GM18520 (cell line): ENCODE measurements around the gene NETO1.

Source experiments
- ATAC-seq: cut with Tn5 transposase; IDR thresholded peaks from one replicate; pipeline ENCODE4 v1.9.1; 2021; ENCODE audit not compliant: unreplicated experiment

Gene NETO1

DNA sequence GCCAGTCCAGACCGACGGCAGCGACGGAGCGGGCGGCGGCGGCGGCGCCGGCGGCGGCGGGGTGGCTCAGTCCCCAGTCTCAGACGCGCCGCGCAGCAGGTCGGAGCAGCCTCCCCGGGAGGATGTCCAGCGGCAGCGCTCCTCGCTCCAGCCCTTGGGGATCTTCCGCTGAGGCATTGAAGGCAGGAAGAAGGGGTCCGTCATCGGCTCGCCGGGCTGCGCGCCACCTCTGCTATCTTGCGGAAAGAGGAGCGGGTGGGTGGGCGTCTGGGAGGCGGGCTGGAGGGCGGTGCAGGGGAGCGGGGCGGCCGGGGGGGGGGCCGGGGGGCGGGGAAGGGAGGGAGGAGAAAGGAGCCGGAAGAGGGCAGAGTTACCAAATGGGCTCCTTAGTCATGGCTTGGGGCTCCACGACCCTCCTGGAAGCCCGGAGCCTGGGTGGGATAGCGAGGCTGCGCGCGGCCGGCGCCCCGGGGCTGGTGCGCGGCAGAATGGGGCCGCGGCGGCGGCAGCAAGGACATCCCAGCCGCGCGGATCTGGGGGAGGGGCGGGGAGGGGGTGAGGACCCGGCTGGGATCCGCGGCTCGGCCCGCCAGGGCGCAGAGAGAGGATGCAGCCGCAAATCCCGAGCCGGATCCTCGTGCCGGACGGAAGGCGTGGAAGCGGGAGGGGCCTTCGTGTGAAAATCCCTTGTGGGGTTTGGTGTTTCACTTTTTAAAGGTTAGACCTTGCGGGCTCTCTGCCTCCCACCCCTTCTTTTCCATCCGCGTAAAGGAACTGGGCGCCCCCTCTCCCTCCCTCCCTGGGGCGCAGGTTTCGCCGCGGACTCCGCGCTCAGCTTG, at the start of gene NETO1:
Gene NETO1 (minus strand): TSS at position 242 of the 839 bp plus-strand sequence. CDS start 696 bp downstream, outside the sequence.
- ATAC-seq: no peak

- no peak for ATAC-seq
Observed at GRCh38 chr18:72910045-72910444, 42.3 kb upstream of the NETO1 start.

GRCh38 chr18:72908181-72908580, 40.4 kb upstream of the NETO1 start:
- ATAC-seq: no peak

GRCh38 chr18:72903033-72903432, 35.2 kb upstream of the NETO1 start:
- no peak for ATAC-seq

DNA sequence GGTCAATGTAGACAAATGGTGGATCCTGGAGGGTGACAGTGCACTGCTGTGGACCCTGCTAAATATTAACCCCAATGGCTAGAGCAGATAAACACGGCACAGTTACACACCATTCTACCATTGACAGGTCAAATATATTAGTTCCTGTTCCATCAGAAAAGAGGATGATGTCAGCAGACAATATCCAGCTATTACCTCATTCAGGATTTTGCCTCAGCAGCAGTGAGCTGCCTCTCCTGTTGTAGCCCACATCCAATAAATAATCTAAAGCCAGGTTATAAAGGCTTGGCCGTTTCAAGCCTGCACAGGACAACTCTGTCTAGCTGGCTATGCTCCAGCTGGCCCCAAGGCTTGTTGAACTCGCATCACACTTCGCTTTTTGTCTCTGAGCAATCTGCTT, 31.6 kb upstream of the NETO1 start:
- no peak for ATAC-seq

DNA sequence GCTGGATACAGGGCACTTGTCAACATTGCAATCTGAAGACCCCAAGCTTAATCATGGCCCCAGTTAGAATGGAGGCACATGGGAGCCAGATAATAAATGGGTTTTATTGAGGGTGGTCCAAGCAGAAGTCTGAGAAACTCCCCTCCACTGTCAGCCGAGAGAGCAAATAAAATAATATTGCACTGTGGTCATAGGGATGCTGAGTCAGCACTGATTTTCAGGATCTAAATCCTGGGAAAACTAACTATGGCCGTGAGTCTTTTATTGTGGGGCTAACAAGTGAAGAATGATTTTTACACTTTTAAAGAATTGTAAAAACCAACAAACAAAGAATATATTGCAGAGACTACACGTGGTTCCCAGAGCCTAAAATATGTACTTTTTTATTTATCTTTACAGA, 31.1 kb upstream of the NETO1 start:
- ATAC-seq: no peak

GRCh38 chr18:72895548-72895947, 27.8 kb upstream of the NETO1 start:
- ATAC-seq: no peak

DNA sequence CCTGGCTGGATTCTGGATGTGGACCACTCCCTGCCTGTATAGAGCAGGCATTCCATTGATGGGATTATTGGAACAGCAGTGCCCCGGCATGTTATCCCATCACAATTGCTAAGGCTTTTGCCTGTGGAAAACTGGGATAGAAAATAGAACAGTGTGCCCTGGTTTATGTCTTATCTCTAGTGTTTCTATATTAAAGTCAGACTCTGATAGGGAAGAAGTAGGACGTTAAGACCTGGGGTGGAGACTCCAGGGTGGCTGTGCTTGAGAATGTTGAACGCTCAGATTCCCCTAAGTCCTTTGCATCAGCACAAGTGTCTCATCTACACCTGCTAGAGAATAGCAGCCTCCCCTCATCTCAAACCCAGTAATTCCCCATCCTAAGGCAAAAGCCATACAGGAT, 10.8 kb upstream of the NETO1 start:
- no peak for ATAC-seq

DNA sequence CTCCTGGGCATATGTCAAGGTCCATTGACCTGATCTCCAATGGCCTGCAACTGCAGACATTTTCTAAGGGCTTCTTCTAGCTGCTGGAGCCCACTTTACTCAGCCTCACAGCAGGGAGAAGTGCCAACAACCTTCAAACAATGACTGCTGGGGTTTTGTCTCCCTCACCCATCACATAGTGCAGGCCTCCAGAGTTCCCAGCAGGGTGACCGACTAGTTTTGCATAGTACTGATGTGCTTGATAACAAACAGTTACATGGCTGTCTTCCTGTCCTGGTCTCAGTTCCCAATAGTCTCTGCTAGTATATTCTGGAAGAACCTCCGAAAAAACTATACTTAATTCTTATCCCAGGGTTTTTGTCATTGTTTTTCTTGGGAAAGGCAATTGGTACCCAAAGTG, 10.4 kb upstream of the NETO1 start:
- no peak for ATAC-seq

GRCh38 chr18:72871091-72871490, 3.3 kb upstream of the NETO1 start:
- ATAC-seq: no peak

DNA sequence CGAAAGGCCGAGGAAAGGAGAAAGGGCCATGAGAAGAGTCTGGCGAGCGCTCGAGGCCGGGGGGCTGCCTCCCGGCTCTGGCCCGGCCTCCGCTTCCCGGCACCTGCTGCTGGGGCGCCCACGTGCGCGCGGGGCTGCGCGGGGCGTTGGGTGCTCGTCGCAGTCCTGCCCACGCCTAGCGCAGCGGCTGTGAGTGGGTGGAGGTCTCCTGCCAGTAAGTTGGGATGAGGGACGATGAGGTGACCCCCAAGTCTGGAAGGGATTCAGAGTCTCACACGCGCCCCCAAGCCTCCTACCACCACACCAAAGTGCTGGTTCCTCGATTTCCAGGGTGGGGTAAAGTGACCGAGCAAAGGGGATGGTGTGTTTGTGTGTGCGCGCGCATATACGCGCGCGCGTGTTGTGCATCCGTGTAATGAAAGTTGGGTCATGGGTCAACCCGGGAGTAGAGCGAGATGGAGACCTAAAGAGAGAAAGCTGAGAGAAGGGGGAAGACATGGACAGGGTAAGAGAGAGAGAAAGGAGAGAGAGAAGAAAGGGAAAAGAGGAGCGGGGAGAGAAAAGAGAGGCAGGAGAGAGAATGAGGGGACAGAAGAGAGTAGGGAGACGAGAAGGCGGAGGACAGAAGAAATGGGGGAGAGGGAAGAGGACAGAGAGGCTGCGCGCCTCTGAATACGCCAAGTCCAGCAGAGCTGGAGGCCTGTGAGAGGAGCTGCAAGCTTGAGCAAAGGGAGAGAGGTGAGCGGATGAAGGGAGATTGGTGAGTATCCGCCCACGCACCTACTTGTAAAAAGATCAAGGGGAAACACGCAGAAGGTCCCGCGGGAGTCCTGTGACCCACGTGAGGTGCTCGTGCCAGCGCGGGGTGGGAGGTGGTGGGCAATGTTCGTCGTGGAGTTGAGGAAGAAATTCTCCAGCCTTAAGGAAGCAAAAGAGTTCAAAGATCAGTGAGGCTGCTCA, 1.7 kb upstream of the NETO1 start:
- no peak for ATAC-seq

DNA sequence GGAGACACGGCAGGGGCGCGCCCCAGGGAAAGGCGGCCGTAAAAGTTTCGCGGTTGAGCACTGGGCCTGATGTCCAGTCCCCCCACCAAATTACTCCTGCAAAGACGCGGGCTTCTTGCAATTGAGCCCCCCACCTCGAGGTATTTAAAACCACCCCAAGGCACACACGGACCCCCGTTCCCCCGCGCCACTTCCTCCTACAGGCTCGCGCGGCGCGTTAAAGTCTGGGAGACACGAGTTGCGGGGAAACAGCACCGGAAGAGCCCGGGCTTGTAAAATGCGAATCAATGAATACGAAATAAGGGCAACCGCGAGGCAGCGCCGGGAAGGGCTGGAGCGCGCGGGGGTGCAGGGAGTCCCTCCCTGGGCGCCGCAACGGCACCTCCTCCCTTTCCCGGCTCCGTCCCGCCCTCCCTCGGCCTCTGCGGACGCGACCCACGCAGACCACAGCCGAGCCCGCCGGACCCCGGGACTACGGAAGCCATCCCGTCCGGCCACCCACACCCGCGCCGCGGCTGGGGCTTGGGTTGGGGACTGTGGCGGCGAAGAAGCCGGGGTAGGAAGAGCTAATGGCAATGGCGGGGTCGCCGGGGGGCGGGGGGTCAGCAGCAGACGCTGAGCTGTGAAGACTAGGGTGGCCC, 918 bp upstream of the NETO1 start:
- ATAC-seq: no peak

DNA sequence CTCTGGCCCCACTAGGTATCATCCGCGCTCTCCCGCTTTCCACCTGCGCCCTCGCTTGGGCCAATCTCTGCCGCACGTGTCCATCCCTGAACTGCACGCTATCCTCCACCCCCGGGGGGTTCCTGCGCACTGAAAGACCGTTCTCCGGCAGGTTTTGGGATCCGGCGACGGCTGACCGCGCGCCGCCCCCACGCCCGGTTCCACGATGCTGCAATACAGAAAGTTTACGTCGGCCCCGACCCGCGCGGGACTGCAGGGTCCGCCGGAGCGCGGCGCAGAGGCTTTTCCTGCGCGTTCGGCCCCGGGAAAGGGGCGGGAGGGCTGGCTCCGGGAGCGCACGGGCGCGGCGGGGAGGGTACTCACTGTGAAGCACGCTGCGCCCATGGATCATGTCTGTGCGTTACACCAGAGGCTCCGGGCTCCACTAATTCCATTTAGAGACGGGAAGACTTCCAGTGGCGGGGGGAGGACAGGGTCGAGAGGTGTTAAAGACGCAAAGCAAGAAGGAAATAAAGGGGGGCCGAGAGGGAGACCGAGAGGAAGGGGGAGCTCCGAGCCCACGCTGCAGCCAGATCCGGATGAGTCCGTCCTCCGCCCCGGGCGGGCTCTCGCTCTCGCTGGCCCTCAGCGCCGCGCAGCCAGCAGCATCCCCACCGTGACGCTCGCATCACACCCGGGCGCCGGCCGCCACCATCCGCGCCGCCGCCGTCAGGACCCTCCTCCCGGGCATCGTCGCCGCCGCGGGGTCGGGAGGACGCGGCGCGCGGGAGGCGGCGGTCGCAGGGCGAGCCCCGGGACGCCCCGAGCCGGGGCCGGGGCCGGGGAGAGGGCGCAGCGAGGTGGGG, 664 bp downstream of the NETO1 start:
- ATAC-seq: no peak

DNA sequence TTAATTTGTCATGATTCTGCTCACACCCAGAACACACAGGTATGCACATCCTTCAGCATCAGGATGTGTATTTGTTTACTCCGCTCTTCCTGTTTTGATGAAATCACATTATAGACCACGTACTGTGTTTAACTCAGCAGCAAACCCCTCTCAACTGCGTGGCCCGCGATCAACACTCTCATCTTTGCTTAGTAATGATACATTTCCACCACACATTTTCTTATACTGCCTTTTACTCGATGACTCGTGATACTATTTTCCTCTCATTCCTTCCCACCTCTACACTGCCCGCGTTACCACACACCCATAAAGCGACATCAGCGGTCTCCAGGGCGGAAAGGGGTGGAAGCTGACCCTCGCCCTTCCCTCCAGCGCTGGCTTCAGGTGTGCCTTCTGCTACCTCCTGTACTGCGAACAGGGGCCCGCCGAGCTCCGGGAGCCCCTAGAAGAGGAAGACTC, 1.3 kb downstream of the NETO1 start:
- no peak for ATAC-seq

- ATAC-seq: no peak
Observed at GRCh38 chr18:72863754-72864153, 4.0 kb downstream of the NETO1 start.

DNA sequence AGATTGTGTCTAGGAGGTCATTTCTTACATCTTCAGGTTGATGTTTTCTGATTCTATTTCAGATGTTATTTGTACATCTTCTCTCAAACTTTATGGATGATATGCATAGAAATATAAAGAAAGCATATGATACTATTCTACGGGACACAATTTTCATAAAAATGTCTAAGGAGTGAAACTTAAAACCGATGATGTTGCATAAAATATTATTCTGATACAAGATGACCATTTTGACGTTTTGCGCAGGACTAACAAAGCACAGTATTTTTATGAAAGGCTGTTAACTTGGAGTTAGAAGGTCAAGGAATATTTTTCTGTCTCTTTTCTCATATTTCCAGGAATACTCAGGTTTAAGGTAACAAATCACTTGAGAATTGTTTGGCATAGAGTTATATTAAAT, 8.7 kb downstream of the NETO1 start:
- ATAC-seq: no peak

- no peak for ATAC-seq
Observed at GRCh38 chr18:72849671-72850070, 18.1 kb downstream of the NETO1 start.

DNA sequence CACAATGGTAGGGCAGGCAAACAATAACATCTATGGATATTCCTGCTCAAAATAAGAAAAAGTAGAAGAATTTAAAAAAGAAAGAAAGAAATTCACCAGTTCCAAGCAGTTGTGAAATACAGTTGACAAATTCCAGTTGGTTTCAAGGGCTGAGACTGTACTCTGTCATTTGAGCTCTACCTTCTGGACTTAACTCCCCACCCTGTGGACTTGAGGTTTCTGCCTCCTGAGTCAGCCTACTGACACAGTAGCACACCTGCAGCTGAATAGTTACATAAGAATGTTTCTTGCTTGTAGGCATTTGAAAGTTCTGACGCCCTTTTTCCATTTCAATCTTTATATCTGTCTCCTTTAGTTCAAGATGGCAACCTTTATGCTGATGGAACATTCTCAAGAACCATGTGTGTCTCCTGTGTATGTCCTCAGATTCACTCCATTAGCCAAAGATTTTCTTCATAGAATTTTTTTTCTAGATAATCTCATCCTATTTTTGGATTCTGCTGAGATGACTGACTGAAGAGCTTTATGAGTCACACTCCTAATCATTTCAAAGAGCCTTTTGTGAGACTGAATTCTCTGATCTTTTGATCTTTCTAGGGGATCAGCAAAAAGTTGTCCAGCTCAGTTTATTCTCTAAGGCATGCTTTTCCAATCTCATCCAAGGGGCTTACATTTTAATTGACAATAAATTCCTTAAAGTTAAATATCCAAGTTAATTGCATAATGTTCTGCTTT, 19.1 kb downstream of the NETO1 start:
- no peak for ATAC-seq

DNA sequence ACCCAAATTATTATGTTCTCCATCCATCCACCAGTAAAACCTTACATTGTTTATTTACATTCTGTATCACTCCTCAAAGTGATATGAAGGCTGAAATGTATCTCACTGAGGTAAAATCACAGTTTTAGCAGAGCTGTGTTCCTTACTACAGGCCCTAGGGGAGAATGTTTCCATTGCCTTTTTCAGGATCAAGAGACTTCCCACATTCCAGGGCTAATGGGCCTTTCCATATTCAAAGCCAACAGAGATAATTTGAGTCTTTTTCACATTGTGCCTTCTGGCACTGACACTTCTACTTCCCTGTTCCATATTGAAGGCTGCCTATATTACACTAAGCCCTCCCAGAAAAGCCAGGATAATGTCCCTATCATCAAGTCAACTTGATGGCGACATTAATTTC, 20.0 kb downstream of the NETO1 start:
- ATAC-seq: no peak
